MCF 10A (cell line): ENCODE results near the gene PHACTR1. TPM values are rescaled to one million over a fixed set of nuclear protein-coding genes. Genes with fewer than 3 reads are reported as not detected.

Source experiments
- BruUV-seq: library from RNA; stranded (reverse); fragments of 400-500 nt; replicated peaks from 2 replicates; lab custom pipeline; 2021; lab: Mats Ljungman, UMichigan
- CTCF ChIA-PET: fragments of 300-600 bp; sonication (Branson Sonifier 250); formaldehyde crosslinking; extraction: SDS; loops from one replicate; lab custom pipeline; 2021; ENCODE audit warnings: antibody characterized with exemption, inconsistent platforms; lab: Yijun Ruan, JAX
- POLR2A ChIA-PET: fragments of 300-600, 350-650 bp; sonication (Branson Sonifier 250); formaldehyde crosslinking; extraction: SDS; loops from one replicate; lab custom pipeline; 2020; ENCODE audit warnings: antibody characterized with exemption, inconsistent platforms; lab: Yijun Ruan, JAX
- DNase-seq: peaks from one replicate; pipeline ENCODE4 v3.0.0-alpha.2; 2018; ENCODE audit not compliant: unreplicated experiment
- H3K27ac Mint-ChIP-seq: one replicate; pipeline ENCODE4 v1.8.0; 2022; ENCODE audit warnings: mild to moderate bottlenecking, low read depth, mixed read lengths; ENCODE audit not compliant: unreplicated experiment
- H3K27me3 Mint-ChIP-seq: one replicate; pipeline ENCODE4 v1.8.0; 2022; ENCODE audit warnings: mixed read lengths; ENCODE audit not compliant: insufficient read depth, unreplicated experiment
- H3K36me3 Mint-ChIP-seq: one replicate; pipeline ENCODE4 v1.8.0; 2022; ENCODE audit warnings: mild to moderate bottlenecking, moderate library complexity, mixed read lengths; ENCODE audit not compliant: insufficient read depth, unreplicated experiment
- H3K4me1 Mint-ChIP-seq: one replicate; pipeline ENCODE4 v1.8.0; 2022; ENCODE audit warnings: mixed read lengths; ENCODE audit not compliant: insufficient read depth, unreplicated experiment
- H3K4me3 Mint-ChIP-seq: one replicate; pipeline ENCODE4 v1.8.0; 2022; ENCODE audit warnings: mild to moderate bottlenecking, moderate library complexity, mixed read lengths; ENCODE audit not compliant: unreplicated experiment
- H3K9me3 Mint-ChIP-seq: one replicate; pipeline ENCODE4 v1.8.0; 2022; ENCODE audit warnings: mixed read lengths; ENCODE audit not compliant: unreplicated experiment
- intact Hi-C: fragments of 100-400 bp; cut with micrococcal nuclease; formaldehyde crosslinking; loops from 2 replicates; pipeline ENCODE4 v1.14.1; 2022
- total RNA-seq: library from RNA; stranded (reverse); gene quantifications from 2 replicates; pipeline ENCODE4 v1.2.3, GENCODE V29; 2022
- TF ChIP-seq, protein P1 (sequence below): fragments of 200-600 bp; IDR thresholded peaks from one replicate; pipeline ENCODE4 v1.8.0; 2022; ENCODE audit warnings: antibody characterized with exemption, mild to moderate bottlenecking; ENCODE audit not compliant: unreplicated experiment

Gene PHACTR1
- total RNA-seq, 1 experiment from 2014 or later = not detected

DNA sequence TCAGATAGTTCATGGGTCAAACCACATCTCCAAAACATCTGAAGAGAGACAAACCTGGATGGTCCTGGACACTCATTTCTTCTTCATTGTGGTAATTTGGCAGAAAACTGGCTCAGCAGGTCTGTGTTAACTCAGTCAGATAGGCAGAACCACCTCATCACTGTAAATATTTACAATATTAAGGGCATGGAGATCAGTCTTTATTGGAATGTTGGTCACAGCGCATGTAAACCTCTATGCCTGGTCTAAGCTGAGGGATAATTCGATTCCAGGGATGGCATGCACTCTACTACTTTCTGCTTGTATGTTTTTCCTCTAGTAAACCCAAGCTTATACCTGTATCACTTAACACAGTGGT is 615.8 kb downstream of the PHACTR1 start:
- Mint-ChIP-seq H3K4me3 (no peak overlapping the region), H3K27me3 (no peaks in the 10 kb centered on the region), H3K4me1 (peaks cover 5% of the 10 kb centered on the region), H3K36me3 (no peaks in the 10 kb centered on the region), H3K9me3 (no peaks in the 10 kb centered on the region), H3K27ac (no peak overlapping the region)
- ChIA-PET POLR2A (interaction anchor here (1.2 kb wide), 1 partner anchor 422 kb away, joined by 3 read pairs; no protein-coding TSS in a partner anchor), CTCF (interaction anchor here (0.5 to 8.4 kb wide), 24 partner anchors 8 to 440 kb away, joined by 3 to 160 read pairs (median 4); no protein-coding TSS in a partner anchor)
- BruUV-seq = no TSS peak
- no peak for DNase-seq
- intact Hi-C loops = no loop called here
- TF ChIP-seq, protein P1, sequence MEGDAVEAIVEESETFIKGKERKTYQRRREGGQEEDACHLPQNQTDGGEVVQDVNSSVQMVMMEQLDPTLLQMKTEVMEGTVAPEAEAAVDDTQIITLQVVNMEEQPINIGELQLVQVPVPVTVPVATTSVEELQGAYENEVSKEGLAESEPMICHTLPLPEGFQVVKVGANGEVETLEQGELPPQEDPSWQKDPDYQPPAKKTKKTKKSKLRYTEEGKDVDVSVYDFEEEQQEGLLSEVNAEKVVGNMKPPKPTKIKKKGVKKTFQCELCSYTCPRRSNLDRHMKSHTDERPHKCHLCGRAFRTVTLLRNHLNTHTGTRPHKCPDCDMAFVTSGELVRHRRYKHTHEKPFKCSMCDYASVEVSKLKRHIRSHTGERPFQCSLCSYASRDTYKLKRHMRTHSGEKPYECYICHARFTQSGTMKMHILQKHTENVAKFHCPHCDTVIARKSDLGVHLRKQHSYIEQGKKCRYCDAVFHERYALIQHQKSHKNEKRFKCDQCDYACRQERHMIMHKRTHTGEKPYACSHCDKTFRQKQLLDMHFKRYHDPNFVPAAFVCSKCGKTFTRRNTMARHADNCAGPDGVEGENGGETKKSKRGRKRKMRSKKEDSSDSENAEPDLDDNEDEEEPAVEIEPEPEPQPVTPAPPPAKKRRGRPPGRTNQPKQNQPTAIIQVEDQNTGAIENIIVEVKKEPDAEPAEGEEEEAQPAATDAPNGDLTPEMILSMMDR = no peak

DNA sequence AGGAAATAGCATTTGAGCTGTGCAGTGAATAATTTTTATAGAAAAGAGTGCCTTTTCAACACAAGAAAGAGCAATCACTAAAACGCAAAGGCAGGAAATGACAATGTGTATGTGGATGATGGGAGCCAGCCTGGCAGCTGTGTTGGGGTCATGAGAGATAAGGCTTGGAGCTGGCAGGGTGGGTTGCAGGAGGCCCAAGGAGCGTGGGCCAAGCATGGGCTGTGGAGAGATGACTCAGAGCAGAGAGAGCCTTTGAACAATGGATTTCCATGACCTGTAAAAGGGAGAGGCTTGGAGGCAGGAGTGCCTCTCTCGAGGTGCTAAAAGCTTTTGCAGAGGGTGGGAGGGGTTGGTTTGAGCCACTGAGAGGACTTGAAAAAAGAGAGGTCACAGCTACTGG is 618.4 kb downstream of the PHACTR1 start:
- Mint-ChIP-seq H3K4me3 (no peak overlapping the region), H3K4me1 (peaks cover 5% of the 10 kb centered on the region), H3K27ac (no peak overlapping the region), H3K9me3 (no peaks in the 10 kb centered on the region), H3K36me3 (peaks cover 6% of the 10 kb centered on the region), H3K27me3 (no peaks in the 10 kb centered on the region)
- intact Hi-C loops = loop anchor here (5.0 kb wide), 1 partner anchor 732 kb away; no protein-coding TSS in a partner anchor
- ChIA-PET POLR2A (interaction anchor here (0.6 to 2.1 kb wide), 5 partner anchors 45 to 424 kb away, joined by 3 to 5 read pairs (median 4); partner anchors contain the start of gene NOL7), CTCF (interaction anchor here (0.6 to 8.4 kb wide), 19 partner anchors 13 to 460 kb away, joined by 3 to 160 read pairs (median 4); partner anchors contain the start of genes NOL7 and SIRT5)
- no peak for DNase-seq
- TF ChIP-seq, protein P1 = no peak
- no TSS peak for BruUV-seq

DNA sequence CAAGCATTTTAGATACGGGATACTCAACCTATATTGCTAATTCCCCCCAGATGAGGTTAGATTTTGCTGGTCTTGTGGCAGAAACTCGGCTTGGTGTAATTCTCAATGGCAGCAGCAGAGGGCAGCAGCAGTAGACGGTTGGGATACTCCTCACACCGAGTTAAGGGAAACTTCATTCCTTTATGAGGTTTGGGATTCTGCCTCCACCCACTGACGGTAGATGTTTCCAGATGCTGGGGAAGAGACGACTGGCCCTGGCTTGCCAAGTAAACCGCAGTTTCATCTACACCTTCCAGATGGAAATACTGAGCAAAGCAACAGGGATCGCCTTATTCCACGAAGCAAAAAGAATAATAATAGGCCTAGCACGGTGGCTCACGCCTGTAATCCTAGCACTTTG is 620.0 kb downstream of the PHACTR1 start:
- intact Hi-C loops = loop anchor here (1.0 to 5.0 kb wide), 6 partner anchors 46 to 731 kb away; partner anchors contain the start of gene NOL7
- Mint-ChIP-seq H3K27me3 (no peaks in the 10 kb centered on the region), H3K27ac (no peak overlapping the region), H3K4me3 (no peak overlapping the region), H3K9me3 (no peaks in the 10 kb centered on the region), H3K4me1 (peaks cover 5% of the 10 kb centered on the region), H3K36me3 (peaks cover 6% of the 10 kb centered on the region)
- no TSS peak for BruUV-seq
- peak; percentile 81 for DNase-seq
- POLR2A ChIA-PET = interaction anchor here (1.9 kb wide), 1 partner anchor 238 kb away, joined by 9 read pairs; the partner anchor contains the start of gene SIRT5
- CTCF ChIA-PET = interaction anchor here (0.6 to 2.1 kb wide), 8 partner anchors 13 to 314 kb away, joined by 3 to 17 read pairs (median 6); no protein-coding TSS in a partner anchor
- TF ChIP-seq, protein P1 = peak; percentile 90

DNA sequence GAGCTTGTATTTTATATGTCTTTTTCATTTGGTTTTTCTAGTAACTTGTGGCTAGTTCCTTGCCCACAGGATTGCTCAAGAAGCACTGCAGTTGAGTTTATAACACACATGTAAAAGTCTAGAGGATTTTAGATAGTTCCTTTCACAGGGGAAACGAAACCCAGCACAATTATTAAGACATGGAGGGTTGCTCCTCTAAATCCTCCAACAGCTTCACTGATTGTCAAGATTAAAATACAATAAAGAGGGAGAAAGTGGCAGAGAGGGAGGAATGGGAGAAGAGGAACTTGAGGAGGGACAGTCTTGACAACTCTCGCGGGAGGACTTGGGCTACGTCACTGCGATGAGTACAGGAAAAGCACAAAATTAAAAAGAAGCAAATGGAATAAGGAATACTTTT is 621.5 kb downstream of the PHACTR1 start:
- TF ChIP-seq, protein P1 = no peak
- ChIA-PET POLR2A (interaction anchor here (0.7 to 2.8 kb wide), 5 partner anchors 149 to 277 kb away, joined by 3 to 14 read pairs (median 5); partner anchors contain the start of genes GFOD1, NOL7 and SIRT5), CTCF (interaction anchor here (0.6 to 2.2 kb wide), 16 partner anchors 9 to 728 kb away, joined by 3 to 17 read pairs (median 4); partner anchors contain the start of gene SIRT5)
- Mint-ChIP-seq H3K27ac (no peak overlapping the region), H3K36me3 (peaks cover 6% of the 10 kb centered on the region), H3K9me3 (no peaks in the 10 kb centered on the region), H3K4me1 (peaks cover 5% of the 10 kb centered on the region), H3K4me3 (no peak overlapping the region), H3K27me3 (no peaks in the 10 kb centered on the region)
- DNase-seq = no peak
- BruUV-seq = no TSS peak
- intact Hi-C loops = loop anchor here (5.0 kb wide), 1 partner anchor 729 kb away; no protein-coding TSS in a partner anchor
